ENCODE measurements around the gene RSPH3.
"Not testable (repeated sequence)": the region's sequence is repeated elsewhere in the genome, so short reads cannot be mapped to it uniquely, and the experiment has no call there.

Gene RSPH3, protein sequence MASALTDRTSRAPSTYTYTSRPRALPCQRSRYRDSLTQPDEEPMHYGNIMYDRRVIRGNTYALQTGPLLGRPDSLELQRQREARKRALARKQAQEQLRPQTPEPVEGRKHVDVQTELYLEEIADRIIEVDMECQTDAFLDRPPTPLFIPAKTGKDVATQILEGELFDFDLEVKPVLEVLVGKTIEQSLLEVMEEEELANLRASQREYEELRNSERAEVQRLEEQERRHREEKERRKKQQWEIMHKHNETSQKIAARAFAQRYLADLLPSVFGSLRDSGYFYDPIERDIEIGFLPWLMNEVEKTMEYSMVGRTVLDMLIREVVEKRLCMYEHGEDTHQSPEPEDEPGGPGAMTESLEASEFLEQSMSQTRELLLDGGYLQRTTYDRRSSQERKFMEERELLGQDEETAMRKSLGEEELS

DNA sequence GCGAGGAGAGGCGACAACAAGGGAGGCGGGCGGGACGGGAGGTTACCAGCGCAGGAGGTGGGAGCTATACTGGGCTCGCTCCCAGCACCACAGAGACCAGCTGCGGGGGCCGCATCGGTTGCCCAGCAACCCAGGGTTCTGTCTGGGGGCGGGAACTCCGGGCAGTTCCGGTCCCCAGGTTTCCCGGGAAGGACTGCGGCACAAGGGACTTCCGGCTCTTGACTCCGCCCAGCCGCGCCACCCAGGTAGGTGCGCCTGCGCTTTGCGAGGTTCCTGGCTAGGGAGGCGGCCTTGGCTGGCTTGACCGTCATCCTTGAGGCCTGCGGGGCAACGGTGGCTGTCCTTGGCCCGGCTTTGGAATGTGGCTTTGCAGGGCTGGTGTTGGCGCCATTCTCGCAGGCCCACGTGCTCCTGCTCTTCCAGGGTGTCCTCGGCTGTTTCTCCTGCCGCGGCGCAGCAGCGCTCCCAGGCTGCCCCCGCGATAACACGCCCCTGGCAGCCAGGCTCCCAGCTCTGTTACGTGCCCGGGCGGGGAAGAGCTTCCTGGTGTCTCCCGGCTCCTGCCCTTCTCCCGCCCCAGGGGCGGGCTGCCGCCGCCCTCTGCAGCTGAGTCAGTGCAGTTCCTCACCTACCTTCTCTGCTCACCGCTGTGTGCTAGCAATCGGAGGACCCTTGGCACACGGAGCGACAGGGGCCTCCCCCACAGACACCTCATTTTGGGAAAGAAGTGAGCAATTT, at the start of gene RSPH3:
Gene RSPH3, minus strand, starts transcription at position 537 of the 738 bp plus-strand sequence. CDS start 652 bp downstream, outside the sequence.
- DNase-seq = peak; percentile 90 to 92

- no peak for DNase-seq
Measured at GRCh38 chr6:159047891-159048685, 48.1 kb upstream of the RSPH3 start.

GRCh38 chr6:159045801-159046200, 45.8 kb upstream of the RSPH3 start:
- no peak for DNase-seq

DNA sequence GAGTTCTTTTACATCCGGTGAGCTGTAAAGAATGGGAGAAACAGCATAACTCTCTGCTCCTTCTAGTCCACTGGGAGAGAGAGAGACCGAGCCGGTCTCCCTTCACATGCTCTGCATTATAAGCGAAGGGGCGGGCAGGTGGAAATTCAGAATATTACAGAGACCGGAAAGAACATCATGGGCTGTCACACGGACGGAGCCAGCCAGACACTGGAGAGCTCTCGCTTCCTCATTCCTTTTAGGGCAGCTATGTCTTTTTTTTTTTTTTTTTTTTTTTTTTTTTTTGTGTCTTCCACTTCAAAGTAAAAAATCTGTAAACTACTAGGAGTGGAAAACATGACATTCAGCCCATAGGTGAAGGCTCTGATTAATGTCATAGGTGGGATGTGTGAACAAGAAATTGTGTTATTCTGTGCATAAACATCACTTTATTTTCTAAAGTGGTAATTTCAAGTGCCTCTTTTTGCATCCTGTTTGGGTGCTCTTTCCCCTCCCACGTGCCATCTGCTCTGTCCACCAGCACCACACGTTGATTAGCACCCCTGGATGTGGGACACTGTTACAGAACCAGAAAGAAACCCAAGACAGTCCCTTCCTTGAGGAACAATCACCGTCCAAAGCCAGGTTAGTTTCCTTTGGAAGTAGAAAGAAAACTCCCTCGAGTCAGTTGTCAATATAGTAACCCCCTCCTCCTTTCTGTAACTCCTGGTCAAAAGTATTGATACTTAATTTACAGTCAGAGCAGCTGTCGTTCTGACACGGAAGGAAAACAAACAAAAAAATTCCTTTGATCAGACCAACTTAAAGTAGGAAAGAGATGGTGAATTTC, 45.1 kb upstream of the RSPH3 start, which contains the start of gene TAGAP:
Gene TAGAP, minus strand, starts transcription at position 93 of the 829 bp plus-strand sequence. CDS start 845 bp downstream, outside the sequence.
- DNase-seq = no peak

- DNase-seq = no peak
Measured at GRCh38 chr6:159043947-159044346, 43.9 kb upstream of the RSPH3 start.

GRCh38 chr6:159043251-159043650, 43.2 kb upstream of the RSPH3 start:
- no peak for DNase-seq

DNA sequence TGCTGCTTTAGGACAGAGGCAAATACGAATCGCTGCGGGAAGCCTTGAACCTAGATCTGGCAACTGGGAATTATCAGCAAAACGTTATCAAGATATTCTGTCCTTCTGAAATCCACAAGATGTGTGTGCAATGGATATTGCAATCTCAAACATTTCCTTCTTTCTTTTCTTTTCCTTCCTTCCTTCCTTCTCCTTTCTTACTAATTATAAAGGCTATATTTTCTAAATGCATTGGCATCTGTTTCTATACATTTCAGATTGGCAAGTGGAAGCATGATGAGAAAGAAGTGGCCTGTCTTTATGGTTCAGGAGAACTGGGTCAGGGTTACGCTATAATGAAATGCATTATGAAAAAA, 42.8 kb upstream of the RSPH3 start:
- DNase-seq = peak in 1 of 2 experiments; percentile 29

DNA sequence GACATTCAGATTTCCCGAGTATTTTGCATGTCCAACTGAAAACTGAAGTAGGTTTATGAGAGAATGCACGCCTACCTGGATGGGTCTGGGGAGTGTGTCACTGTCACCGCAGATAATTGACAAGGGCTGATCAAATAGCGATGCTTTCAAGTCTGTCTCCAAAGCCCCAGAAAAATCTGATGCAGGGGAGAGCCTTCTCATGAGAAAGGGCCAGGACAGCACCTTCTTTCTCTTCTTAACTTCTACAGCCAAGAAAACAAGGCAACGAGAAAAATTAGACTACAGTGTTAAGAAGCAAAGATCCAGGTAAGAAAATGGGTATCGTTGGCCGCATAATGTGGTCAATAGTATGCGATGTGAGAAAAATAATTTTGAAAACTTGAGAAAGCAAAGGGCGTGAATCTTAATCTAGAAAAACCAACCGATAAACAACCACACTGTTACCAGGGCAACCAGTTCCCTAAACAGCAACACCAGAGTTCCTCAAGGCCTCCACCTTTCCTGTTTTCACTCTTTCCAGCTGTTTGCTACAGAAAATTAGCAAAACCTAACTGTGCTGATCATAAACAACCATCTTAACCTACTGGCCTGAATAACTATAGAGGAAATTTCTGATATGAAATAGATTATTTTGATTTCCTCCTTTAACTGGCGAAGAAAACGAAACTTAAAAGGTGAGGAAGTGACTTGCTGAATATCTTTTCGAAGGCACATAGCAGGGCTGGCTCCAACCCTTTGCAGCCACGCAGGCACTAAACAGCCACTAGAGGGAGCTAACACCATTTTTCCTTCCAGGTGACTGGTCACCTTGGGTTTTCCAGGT, 42.2 kb upstream of the RSPH3 start:
- peak in 1 of 2 experiments; percentile 65 for DNase-seq

DNA sequence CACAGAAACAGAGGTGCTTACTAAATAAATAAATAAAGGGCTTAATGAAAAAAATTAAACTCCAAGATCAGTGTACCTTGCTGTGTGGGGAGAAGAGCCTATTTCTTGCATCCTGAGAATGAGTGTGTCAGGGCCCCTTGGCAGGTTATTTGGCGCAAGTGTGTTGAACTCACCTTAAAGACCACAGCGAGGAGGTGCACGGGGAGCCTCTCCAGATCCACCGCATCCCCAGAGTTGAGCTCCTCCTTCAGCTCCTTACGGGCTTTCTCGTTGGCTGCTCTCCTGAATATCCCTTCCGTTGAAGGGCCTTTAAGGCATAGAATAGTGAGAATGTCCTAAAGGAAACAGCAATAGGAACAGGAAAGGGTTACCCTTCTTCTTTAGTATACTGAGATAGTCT, 41.2 kb upstream of the RSPH3 start:
- DNase-seq = no peak

- DNase-seq = no peak
Measured at GRCh38 chr6:159039885-159040258, 39.9 kb upstream of the RSPH3 start.

DNA sequence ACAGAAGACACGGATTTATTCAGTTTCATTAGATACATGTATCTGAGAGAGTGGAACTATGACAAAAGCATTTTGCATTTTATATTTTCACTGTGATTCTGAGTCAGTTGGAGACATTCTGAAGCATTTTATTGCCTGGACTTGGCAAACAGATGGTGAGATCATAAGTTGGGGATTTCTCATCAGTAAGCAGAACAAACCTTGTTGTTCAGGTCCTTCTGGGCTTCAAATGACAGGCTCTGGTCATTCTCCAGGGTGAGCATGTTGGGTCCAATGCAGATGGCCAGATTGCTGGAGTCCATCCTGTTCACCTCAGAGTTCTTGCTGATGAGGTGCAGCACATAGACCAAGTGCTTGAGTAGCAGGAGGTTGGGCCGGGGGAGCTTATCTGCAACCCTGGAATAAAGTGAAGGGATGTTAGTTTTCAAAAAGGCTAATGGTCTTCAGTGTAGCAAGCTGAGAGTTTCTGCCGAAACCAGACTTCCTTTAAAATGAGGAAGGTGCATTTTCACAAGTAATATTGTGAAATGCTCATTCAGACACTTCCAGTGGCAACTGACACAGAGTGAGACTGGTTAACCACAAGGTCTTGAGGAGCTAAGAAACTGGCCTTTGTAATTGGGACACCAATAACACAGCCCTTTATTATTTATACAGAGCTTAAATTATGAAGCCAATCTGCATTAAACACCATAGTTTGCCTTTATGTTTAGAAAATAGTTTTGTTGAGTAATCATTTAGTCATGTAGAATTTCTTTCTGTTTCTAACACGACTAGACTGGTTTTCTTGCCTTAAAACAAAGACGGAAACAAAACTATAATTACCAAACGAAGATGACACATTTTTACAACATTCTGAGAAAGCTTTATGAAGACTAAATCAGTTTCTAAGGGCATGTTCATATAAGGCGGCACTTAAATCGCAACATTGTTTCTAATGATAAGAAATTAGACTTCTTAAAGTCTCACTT, 39.2 kb upstream of the RSPH3 start:
- no peak for DNase-seq

DNA sequence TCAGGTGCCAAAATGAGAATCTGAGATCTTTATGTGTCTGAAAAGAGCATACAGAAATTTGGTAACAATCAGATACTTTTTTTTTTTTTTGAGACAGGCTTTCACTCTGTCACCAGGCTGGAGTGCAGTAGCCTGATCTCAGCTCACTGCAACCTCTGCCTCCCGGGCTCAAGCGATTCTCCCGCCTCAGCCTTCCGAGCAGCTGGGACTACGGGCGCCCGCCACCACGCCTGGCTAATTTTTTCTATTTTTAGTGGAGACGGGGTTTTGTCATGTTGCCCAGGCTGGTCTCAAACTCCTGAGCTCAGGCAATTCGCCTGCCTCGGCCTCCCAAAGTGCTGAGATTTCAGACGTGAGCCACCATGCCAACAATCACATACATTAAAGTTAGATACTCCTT, 38.3 kb upstream of the RSPH3 start:
- DNase-seq = not testable (repeated sequence)

DNA sequence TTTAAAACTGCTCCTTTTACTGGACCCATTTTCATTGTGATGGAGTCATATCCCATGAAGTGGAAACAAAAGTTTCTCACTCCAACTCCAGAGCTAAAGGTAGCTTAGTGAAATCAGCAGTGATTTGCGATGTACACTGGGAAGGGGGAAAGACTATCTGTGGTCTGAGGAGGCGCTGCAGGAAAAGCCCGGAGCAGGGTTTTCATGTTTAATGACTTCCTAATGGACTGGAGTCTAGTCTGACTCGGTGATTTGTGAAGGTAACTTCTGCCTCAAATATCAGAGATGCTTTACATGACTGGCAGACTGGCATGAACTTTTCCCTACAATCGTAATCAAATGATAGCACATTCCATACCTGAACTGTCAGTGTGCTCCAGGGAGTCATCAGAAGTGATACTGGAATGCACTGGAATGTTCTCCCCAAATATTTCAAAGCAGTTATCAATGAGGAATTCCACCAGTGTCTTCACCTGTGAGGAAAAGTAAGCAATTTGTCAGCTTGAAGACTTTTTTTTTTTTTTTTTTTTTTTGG, 37.8 kb upstream of the RSPH3 start:
- no peak for DNase-seq

DNA sequence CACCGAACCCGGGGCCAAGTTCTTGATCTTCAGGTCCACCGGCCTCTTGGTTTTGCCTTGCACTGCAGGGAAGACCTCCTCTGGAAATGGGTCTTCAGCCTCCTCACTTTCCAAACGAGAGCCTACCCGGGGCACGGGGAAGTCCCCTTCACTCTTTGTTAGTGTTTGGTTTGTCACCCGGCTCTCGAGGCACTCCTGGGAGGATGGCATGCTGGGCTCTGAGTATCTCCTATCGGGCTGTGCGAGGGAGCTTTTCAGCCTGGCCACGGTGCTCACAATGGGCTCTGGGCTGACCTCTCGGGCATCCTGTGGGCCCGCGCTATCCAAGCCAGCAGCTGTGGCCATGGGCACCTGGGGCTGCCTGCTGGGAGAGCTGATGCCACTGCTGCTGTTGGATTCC, 36.7 kb upstream of the RSPH3 start:
- no peak for DNase-seq

GRCh38 chr6:159035891-159036290, 35.9 kb upstream of the RSPH3 start:
- no peak for DNase-seq

DNA sequence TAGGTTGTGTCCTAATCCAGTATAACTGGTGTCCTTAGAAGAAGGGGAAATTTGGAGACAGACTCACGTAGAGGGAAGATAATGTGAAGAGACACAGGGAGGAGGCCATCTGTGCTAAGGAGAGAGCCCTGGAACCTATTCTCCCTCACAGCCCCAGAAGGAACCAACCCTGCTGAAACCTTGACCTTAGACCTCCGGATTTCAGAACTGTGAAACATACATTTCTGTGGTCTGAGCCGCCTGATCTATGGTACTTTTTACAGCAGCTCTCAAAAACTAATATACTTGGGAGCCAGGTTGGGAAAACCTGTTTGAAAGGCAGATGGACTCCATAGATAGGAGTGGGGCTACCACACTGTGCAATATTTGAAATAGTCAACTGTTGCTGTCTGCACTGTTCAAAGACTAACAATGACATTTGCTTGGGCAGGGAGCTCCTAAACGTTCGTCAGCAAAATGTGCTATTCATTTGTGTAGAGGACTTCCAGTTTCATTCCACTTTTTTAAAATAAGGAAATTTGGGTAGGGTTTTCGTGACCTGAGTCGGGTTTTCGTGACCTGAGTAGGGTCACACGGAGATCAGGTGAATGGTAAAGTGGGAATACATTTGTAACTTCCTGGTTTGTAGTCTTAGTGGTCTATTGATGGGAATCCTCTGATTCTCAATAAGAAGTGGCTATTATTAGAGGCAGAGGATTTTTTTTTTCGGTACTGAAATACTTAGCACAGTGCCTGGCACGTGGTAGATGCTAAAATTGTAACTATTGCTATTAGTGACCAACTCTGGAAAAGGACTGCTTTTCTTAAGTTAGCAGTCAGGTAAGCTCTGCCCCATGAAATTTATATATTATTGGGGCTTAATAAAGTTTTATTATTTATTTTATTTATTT, 33.4 kb upstream of the RSPH3 start:
- no peak for DNase-seq

DNA sequence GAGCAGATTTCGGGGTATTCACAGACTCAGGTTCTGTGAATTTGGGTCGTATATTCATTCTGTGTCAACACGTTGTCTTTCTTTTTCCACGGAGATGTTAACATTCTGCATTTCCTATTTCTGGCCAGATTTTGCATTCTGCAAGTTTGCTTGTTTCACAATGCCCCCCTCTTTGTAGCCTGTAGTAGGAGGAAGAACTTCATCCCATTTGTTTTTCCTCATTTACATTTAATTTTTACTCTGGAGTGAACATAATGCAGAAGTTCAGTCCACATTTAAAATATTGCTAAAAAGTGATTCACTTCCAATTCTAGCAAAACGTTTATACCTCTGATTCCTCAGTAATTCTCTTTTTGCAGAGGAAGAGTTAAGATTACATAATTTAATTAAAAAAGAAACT, 31.8 kb upstream of the RSPH3 start:
- DNase-seq = no peak

GRCh38 chr6:159030168-159030567, 30.2 kb upstream of the RSPH3 start:
- DNase-seq = no peak

DNA sequence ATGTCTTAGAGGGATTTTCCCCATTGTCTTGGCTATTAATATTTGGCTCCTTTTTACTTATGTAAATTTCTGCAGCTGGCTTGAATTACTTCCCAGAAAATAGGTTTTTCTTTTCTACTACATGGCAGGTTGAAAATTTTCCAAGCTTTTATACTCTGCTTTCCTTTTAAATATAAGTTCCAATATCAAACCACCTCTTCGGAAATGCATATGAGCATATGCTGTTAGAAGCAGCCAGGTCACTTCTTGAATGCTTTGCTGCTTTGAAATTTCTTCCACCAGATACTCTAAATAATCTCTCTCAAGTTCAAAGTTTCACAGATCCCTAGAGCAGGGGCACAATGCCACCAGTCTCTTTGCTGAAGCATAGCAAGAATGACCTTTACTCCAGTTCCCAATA, 25.2 kb upstream of the RSPH3 start:
- DNase-seq = not testable (repeated sequence)

Measured in NCI-H187 (cell line).